Fibroblast of villous mesenchyme (primary cell): ENCODE measurements around the gene COL23A1. TPM values are rescaled to one million over a fixed set of nuclear protein-coding genes. Genes with fewer than 3 reads are reported as not detected.

Experiments
- DNase-seq: peaks from one replicate; pipeline ENCODE4 v3.0.0-alpha.2; 2010; ENCODE audit warnings: low read depth
- H3K4me3 ChIP-seq: 2 replicates; pipeline ENCODE4 v1.5.1; 2011; ENCODE audit warnings: low read depth, mild to moderate bottlenecking, low read length
- CTCF ChIP-seq: IDR thresholded peaks from 2 replicates; pipeline ENCODE4 v1.5.1; 2012; ENCODE audit warnings: low read depth, mild to moderate bottlenecking, low read length; ENCODE audit not compliant: insufficient read depth
- total RNA-seq: library from RNA; depleted of rRNA; stranded (reverse); fragments of >200 nt; gene quantifications from 2 replicates; pipeline ENCODE4 v1.2.3, GENCODE V29; 2012

The COL23A1 gene
- total RNA-seq, 1 donor = not detected

- no peak for TF ChIP-seq CTCF
- H3K4me3 ChIP-seq = no peak overlapping the region
- DNase-seq = no peak
Observed at GRCh38 chr5:178606269-178606668, 16.1 kb upstream of the COL23A1 start.

GRCh38 chr5:178605788-178606187 is 15.6 kb upstream of the COL23A1 start:
- no peak for DNase-seq
- TF ChIP-seq CTCF = no peak
- H3K4me3 ChIP-seq = no peak overlapping the region

GRCh38 chr5:178602752-178603151 is 12.6 kb upstream of the COL23A1 start:
- H3K4me3 ChIP-seq = no peak overlapping the region
- DNase-seq = peak; percentile 25
- no peak for TF ChIP-seq CTCF

- H3K4me3 ChIP-seq = no peak overlapping the region
- no peak for TF ChIP-seq CTCF
- DNase-seq = no peak
Observed at GRCh38 chr5:178595750-178596149, 5.6 kb upstream of the COL23A1 start.

GRCh38 chr5:178595150-178595549 is 5.0 kb upstream of the COL23A1 start:
- no peak for DNase-seq
- TF ChIP-seq CTCF = no peak
- no peak overlapping the region for H3K4me3 ChIP-seq

GRCh38 chr5:178590924-178591423 is 781 bp upstream of the COL23A1 start:
- no peak for TF ChIP-seq CTCF
- no peak for DNase-seq
- H3K4me3 ChIP-seq = no peak overlapping the region
